Stimulated activated CD4-positive, alpha-beta T cell treated with anti-CD3 and anti-CD28 coated beads, TNF-alpha, amount 100 ng/mL, for 24 hours (primary cell): Measurements from ENCODE around the gene PITX2.

ENCODE experiments used
- DNase-seq, 3 experiments: peaks; one replicate each; pipeline ENCODE4 v3.0.0-alpha.2; 2020; ENCODE audit warnings: low read depth in 3 of 3

Gene PITX2

DNA sequence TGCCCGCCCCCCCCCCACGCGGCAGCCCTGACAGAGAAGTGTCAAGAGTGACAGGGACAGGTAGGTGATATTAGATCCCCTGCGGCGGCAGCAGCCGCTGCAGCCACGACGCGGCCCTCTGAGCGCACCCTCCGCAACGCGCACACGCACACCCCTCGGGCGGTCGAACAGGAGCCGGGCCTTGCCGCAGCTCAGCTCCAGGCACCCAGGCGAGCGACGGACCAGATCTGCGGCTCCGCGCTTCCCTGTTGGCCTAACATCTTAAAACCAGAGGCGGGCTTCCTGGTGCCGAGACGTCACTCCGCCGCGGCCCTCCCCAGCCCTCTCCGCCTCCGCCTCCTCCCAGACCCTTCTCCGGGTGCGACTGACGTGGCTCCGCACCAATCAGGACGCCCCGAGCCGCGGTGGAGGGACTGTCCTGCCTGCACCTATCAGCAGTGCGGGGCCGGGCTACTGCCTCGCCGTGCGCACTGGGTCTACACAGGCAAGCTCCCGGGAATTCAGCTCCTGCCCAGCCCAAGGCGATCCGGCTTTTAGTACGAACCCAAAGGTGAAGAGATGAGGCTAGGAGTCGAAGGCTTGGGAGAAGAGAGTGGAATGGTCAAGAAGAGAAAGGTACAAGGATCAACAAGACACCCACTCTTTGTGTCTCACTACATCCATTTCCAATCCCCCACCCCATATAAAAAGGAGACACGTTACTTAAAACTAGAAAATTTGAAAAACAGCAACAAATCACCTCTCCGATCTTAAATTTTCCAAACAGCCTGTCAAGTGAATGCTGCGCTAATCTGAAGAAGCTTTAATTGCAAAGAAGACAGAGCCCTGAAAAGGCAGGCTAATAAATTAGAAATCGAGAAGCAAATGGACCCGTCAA is at the start of gene PITX2:
Gene PITX2 (minus strand): TSS at position 237 of the 877 bp plus-strand sequence. CDS start 617 bp downstream, outside the sequence.
- peak in 1 of 3 experiments; percentile 63 for DNase-seq

DNA sequence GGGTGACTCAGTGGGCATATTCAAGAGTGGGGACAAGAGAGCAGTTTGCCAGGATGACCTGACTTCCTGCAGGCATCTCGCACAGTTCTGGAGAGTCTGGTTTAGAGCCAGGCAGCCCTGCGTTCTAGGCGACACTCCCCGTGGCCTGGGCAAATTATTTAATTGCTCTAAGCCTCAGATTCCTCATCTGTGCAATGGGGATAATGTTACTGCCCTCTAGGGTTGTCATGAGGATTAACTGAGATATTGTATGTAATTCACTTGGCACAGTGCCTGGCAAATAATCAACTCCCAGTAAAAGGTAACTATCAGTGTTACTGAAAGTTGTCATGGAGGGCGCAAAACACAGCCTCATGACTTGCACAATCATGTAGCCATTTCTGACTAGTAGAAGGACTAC is 48.8 kb upstream of the PITX2 start:
- no peak for DNase-seq

DNA sequence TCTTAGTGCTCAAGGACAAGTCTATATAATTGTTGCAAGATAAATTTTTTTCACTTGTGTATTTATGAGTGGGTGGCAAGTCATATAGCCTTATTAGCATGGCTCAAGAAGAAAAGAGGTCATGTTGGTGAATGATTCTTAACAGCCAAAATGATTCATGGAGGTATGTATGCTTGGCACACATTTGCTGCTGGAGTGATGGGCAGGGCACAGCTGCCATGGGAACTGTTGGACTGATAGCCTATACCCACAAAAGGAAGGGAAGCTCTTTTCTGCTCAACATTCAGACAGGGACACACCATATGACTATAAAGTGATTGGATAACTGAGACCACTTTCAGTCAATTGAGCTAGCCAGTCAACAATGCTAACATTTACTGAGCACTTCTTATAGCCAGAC is 46.8 kb upstream of the PITX2 start:
- DNase-seq = no peak

DNA sequence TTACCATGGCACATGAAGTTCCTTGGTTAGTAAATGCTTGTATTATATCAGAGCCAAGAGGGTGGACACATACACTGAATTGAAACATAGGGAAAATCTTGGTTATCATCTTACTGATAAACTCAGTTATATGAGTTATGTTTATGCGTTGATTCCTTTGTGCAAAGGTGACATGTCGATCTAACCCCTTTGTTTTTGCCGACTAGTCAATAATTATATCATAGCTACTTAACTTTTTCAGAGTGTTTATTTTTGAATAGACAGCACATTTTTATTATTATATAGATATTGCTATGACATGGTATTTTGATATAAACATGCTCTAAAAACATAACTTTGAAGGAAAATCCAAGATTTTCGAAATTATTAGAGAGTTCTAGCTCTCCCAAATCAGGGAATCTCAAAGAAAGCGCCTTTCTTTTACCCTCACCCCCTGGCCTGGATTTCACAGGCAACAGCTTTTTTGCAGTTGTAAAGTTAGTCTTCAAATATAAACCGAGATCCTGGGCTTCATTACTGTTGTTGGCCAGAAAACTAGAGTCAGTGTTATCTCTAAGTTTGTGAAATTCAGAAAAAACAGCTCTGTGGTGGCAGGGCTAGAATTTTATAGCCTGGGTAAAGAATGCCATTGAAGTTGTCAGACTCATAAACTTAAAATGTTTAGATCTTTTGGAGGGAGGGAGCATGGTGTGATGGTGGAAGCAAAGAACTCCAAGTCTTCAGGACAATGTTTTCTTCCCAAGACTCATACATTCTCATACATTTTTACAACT is 45.8 kb upstream of the PITX2 start:
- DNase-seq = no peak

DNA sequence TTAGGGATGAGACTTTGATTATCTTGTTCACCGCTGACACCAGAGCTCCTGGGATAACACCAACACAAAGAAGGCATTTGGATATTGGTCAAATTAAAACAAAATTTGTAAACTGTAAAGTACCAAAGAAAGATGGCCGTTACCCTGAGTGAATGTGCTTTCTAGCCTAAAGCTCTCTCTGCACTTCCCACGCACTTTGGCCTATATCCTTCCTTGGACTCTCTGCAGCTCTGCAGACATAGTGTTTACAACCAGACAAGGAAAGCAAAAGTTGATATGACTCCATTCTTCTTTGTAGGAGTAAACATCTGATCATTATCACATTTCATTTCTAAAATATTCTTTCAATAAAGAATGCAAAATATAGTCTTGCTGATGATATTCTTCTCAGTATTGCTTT is 44.8 kb upstream of the PITX2 start:
- DNase-seq = no peak

DNA sequence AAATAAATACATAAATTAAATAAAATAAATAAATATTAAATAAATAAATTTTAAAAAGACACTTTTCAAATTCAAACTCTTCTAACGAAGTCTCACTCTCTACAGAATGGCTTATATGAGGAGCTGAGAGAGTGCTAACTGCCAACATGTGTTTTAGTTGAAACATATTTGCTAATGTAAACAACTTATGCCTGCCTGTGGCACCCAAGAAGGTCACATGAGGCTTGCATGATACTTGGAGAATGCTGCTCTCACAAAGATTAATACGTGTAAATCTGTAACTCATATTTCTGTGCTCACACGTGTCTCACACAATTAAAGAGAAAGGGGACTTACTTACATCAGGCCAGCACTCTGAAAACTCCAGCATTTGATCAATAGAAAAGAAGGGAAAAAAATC is 43.2 kb upstream of the PITX2 start:
- DNase-seq = no peak

DNA sequence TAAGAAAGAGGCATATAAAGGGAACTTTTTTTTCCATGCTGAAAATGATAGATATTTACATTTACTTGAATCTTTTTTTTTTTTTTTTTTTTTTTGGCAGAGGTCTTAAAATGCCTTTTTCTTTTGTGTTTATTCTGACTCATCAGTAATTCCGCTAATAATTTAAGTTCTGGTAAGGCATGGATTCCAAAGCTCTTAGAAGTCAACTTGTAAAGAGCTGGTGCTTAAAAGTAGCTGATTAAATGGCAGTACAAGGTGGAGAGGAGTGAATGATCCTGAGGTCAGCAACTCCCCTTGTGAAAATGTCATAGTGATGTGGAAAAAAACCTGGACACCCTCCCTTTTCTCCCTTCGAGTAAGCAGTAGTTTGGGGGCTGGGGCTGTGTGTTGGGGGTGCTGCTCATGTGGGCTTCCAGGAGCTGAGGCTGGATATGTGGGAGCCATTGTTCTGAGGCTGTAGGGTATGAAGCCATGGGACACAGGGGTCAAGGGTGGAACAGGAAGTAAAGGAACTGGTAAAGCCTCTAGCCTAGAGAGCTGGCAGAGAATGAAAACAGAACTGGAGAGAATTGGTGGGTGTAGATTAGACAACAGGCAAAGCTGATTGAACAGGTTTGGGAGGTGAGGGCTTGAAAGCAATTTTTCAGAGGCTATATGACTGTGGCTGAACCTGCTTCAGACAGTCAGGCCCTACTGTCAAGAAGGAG is 41.0 kb upstream of the PITX2 start:
- no peak for DNase-seq

DNA sequence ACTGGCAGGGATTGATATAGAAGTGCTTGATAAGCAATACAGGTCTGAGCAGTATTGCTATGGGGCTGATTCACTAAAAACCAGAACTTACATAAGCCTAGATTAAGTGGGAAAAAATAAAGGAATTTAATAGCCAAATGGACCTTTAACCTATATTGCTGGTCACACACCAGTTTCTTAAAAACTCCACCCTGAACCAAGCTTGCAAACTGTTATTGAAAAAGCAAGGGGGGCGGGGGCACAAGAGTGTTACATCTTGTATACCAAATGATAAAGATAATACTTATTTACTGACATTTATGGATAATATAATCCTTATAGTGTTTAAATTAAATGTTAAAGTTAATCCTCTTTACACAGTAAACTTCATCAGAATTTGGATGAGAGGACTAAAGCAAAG is 40.3 kb upstream of the PITX2 start:
- no peak for DNase-seq

DNA sequence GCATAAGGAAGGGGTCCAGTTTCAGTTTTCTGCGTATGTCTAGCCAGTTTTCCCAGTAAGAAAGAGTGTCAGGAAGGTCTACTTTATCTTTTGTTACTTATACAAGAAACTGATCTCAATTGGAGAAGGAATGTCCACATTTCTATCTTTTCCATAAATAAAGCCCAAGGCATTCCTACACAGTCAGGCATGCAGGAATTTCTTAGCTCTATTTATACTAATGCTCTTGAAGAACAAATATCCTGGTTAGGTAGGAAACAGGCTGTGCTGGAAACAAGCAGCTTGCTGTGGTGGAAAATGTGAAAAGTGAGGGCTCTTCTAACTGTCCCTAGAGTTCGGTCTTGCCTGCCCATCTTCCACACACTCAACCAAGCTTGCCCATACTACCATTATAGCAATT is 37.9 kb upstream of the PITX2 start:
- no peak for DNase-seq

DNA sequence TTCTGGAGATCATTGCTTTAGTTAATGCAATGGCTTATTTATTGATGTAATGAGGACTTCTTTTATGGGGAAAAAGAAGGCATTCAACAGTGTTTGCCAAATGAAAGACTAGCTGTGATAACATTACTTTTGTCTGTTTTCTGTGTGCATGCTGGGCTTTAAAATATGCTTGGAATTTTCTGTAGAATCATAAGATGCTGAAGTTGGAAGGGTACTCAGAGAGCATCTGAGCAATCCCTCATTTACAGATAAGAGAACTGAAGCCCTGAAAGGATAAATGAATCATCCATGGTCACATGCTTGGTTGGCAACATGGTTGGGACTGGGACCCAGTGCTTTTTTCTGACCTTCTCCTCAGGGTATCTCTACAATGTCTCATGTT is 31.4 kb upstream of the PITX2 start:
- DNase-seq = no peak

DNA sequence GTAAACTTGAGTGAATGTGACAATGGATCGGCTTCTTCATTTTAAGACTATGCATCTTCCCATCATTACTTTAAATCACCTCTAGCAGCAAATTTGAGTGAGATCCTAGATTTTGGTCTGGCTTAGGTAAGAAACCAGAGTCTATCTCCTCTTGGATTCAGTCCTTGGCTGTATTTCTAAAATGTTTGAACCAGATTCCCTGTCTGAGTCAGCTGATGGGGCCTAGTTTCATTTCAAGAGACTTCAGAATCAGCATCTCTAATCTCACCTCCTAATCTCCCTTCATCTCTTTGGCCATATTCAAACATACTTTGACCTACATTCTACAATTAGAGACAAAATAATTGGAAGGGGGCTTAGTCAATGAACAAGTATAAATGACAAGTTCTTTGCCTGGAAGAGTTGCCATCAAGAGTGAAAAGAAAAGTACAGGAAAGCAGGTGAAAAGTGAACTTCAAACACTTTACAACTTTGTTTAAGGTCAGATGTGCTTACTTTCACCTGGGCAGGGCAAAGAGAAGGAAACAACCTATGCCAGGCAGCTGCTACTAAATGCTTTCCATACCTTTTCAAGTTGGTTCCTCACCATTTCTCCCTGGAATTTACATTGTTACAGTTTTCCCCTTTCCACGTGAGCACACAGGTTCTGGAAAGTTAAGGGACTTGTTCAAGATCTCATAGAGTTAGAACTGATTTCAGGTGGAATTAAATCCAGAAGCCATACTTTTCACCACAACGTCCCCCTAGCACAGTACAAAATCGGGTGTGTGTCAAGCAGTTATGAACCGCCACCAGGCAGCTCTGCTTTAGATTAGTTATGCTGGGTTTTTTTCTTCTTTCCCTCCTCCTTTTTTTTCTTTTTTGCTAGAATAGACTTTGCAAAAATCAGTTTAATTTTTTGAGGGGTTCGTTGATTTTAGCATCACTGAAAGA is 30.7 kb upstream of the PITX2 start:
- no peak for DNase-seq

DNA sequence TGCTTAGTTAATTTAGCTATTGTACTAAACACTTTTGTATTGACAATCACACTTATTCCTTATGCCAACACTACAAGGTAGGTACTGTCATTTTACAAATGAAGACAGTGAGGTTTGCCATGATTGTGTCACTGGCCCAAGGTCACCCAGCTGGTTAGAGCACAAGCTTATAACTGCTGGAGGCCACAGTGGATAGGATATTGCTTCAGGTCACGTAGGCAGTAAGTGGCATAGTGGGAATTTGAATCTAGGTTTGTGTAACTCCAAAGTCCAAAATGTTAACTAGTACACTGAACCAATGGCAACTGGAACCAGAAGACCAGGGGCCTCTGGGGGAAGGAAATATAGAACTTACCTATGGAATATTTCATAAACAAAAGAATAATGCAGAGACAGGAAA is 21.1 kb upstream of the PITX2 start:
- DNase-seq = no peak

DNA sequence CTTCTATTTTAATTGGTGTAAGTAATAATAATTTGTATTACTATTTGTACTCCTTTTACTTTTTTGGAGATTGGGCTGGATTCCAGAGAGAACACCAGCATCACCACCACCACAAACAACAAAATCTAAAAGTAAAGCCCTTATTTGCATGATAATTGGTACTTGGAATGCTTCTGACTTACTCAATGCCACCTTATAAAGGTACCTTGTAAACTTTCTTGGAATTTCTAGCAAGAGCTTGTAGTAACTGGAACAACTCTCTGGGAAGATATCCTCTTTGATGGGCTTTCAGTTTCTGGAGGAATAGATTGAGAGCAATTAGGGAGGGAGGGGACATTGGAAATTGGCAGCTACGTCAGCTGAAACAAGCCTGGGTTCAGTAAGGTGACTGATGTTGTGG is 20.2 kb upstream of the PITX2 start:
- DNase-seq = no peak

DNA sequence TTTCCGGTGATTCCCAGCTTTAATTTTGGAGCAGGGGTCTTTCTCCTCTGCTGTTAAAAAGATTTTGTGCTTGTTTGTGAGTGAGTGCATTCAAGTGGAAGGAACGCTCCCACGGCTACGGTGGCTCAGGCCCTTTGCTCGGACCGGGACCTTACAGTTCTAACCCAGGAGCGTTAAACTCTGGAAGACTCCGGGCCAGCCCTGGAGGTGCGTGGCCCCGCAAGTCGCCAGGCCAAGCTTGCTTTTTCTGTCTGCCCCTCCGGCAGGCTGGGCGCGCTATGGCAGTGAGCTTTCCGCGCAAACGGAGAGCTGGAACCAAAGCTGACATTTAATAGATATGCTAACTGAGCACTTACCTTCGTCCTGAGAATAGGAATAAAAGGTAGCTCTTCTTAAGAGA is 18.3 kb upstream of the PITX2 start:
- DNase-seq = no peak

DNA sequence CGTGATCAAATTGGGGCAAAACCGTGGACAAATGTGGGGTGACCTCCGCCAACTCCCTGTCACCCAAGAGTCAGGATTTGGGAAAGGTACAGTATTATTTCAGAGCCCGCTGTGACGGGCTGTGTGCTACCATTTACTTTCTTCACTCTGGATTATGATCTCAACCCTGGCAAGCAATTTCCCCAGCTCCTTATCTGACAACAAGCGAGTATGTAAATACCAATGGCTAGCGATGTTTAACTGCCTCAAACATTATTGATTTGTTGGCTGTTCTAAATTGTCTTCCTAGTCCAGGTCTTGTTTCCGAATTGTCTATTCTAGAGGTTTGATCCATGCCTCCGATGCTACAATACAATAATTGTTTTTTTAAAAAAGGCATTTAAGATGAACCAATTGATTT is 17.7 kb upstream of the PITX2 start:
- DNase-seq = no peak

DNA sequence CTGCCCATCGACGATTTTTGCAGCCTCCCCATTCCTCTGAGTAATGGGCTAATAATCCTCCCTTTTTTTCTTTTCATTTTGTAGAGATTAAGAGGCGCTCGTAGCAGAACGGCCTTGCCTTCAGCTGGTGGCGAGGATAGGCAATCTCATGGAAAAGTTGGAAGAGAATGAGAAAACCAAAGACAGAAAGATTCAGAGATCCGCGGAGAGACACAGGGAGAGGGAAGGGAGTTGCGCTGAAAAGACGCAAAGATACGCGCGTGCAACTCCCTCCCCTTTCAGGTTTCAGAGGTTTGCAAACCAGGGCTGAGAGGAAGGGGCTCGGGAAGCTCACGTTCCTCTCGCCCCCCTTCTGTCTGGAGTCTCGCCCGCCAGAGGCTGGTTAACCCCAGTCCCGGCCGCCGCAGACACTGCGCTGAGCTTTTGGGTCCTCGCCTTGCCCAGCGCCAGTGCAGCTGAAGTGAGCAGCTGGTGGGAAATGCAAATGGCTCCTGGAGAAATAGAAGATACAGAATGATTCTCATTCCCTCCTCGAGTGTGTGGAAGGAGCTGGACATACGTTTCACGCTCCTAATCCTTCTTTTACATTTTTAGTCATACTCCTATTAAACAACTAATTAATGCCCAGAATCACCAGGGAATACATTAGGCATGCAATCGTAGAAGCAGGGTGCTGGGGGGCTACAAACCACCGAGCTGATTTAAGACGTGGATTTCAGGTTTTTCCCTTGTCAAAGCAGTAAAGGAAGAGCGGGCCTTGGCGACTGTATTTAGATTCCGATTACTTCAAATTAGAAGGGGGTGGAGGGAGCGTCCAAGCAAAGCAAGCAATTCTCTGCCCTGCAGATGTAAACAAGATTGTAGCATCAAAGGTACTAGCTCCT is 16.6 kb upstream of the PITX2 start:
- no peak for DNase-seq

DNA sequence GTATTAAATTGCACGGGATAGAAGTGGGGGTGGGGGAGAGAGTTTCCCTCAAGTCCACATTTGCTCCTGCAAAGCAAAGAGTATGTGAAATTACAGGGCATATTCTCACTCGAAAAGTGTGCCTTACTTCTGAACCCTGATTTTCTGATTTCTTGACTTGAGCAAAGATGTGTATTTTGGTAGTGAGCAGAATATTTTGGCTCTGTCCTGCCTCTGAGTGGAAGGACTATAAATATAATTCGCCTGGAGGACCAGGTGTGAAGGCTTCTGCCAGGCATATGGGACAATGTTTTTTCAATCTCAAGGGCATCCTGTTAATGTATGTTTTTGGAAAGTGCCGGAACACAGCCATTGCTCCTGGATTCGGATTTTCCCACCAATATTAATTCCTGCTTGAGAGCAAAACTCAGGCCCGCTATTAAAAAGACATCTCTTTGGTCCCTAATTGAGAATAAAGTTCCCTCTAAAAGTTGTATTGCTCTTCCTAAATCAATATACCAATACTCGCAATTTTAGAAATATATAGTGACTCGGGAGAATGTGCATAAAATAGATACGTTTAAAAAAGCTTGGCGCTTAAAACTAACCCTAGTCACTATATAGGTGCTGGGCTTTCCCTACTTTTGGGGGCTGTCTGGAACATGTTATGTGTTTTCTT is 15.3 kb upstream of the PITX2 start:
- DNase-seq = no peak

DNA sequence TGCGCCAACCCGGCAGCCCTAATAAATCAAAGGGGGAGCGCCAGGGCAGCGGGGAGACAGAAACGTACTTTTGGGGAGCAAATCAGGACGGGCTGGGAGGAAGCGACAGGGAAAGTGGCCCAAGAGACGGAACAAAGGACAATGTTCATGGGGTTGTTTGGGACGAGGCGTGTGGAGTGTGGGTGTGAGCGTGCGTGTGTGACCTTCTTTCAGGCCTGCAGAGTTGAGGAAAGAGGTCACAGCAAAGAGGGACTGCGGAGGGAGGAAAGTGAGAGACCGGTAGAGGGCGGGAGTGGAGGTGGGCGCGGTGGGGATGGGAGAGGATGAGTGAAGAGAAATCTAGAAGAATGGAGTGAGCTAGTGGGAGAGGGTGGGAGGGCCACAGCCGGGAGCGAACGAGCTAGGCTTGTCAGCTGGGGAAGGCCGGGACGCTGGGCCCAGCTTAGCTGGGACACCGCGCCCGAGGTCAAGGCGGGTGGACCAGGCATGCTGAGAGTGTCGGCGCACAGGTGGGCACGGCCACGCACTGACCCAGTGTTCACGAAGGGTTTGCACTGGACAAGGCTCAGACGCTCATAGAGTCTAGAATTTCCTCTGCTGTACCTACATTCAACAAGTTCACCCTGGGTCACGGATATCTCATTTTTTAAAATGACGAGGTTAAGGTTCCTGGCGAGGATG is 14.7 kb upstream of the PITX2 start:
- DNase-seq = no peak

DNA sequence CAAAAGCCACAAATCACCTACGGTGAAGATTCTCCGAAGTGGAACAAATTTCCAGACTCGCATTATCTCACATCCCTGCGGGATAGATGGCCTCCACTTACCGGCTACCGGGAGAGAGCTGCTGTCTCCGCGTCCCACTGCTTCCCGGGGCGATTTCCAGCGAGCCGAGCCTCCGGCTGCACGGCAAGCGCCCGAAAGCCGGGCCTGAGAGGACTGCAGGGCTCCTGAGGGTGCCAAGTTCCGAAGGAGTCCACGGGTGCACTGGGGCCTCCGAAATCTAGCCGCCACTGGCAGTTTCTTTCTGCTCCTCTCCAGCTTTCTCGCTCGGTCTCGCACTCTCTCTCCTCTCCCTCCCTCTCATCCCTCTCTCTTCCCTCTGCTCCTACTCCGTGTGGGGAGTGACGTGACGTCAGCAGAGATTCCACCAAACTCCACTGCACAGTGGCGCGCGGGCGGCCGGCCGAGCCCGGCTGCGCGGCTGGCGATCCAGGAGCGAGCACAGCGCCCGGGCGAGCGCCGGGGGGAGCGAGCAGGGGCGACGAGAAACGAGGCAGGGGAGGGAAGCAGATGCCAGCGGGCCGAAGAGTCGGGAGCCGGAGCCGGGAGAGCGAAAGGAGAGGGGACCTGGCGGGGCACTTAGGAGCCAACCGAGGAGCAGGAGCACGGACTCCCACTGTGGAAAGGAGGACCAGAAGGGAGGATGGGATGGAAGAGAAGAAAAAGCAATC is 14.0 kb upstream of the PITX2 start:
- no peak for DNase-seq
